A549 (cell line): ENCODE data around the gene MUC21. TPM values are rescaled to one million over a fixed set of nuclear protein-coding genes. Genes with fewer than 3 reads are reported as not detected.

Experiments
- ATAC-seq, 2 experiments: fragments of 200-7000 bp in 1 of 2; fragments of >200 bp in 1 of 2; cut with Nextera tagmentation in 1 of 2; cut with Tn5 transposase in 1 of 2; 3 replicates each; pipeline versions ENCODE4 v1.8.0 to v1.9.1; 2018 to 2020; ENCODE audit warnings: mild to moderate bottlenecking in 1 of 2, moderate library complexity in 1 of 2
- CTCF ChIA-PET: fragments of 300-600 bp; sonication (Branson Sonifier 250); formaldehyde crosslinking; extraction: SDS; loops from one replicate; lab custom pipeline; 2021; ENCODE audit warnings: antibody characterized with exemption, inconsistent platforms; lab: Yijun Ruan, JAX
- POLR2A ChIA-PET: fragments of 350-600 bp; formaldehyde crosslinking; extraction: SDS; loops from one replicate; lab custom pipeline; 2021; ENCODE audit warnings: antibody characterized with exemption, inconsistent platforms; lab: Yijun Ruan, JAX
- DNase-seq, 2 experiments: peaks; one replicate each; pipeline versions ENCODE4 v3.0.0 to v3.0.0-alpha.2; 2011 to 2016; ENCODE audit warnings: low read depth in 1 of 2, low spot score in 1 of 2
- FAIRE-seq: peaks from 2 replicates; lab custom pipeline; 2011; peaks lifted over from hg19 to GRCh38; lab: Jason Lieb, UNC
- H3K27ac ChIP-seq, 2 experiments: fragments of >200 bp; sonication (Bioruptor Twin); formaldehyde crosslinking; 3 replicates each; pipeline ENCODE4 v1.5.1; 2016 to 2017
- H3K4me1 ChIP-seq: fragments of >200 bp; sonication (Bioruptor Twin); formaldehyde crosslinking; 3 replicates; pipeline ENCODE4 v1.6.1; 2016
- H3K4me2 ChIP-seq: fragments of >200 bp; sonication (Bioruptor Twin); formaldehyde crosslinking; 3 replicates; pipeline ENCODE4 v1.6.1; 2016
- H3K4me3 ChIP-seq: fragments of >200 bp; sonication (Bioruptor Twin); formaldehyde crosslinking; 3 replicates; pipeline ENCODE4 v1.5.1; 2016
- H3K9me3 ChIP-seq: fragments of >200 bp; sonication (Bioruptor Twin); formaldehyde crosslinking; 3 replicates; pipeline ENCODE4 v1.6.1; 2016
- CEBPB ChIP-seq, 2 experiments: fragments of >200 bp in 1 of 2; sonication (Bioruptor Twin) in 1 of 2; formaldehyde crosslinking in 1 of 2; IDR thresholded peaks; 2 replicates each; pipeline ENCODE4 v1.6.1; 2012 to 2016
- EHF ChIP-seq: fragments of 250-450 bp; sonication (Bioruptor Pico); IDR thresholded peaks from 2 replicates; pipeline ENCODE4 v1.5.0; 2020; ENCODE audit warnings: mild to moderate bottlenecking
- ESRRA ChIP-seq: fragments of 150-350 bp; IDR thresholded peaks from 2 replicates; pipeline ENCODE4 v1.6.1; 2014; ENCODE audit warnings: mild to moderate bottlenecking, low read length, borderline replicate concordance
- FOSB ChIP-seq: fragments of 250-450 bp; sonication (Bioruptor Pico); IDR thresholded peaks from 2 replicates; pipeline ENCODE4 v1.5.0; 2020; ENCODE audit warnings: mild to moderate bottlenecking, moderate library complexity
- FOXS1 ChIP-seq: fragments of 250-450 bp; sonication (Bioruptor Pico); IDR thresholded peaks from 2 replicates; pipeline ENCODE4 v1.5.0; 2020; ENCODE audit warnings: mild to moderate bottlenecking, moderate library complexity
- HOXA7 ChIP-seq: fragments of 250-450 bp; sonication (Bioruptor Pico); IDR thresholded peaks from 2 replicates; pipeline ENCODE4 v1.5.0; 2020; ENCODE audit warnings: mild to moderate bottlenecking, moderate library complexity
- HOXB13 ChIP-seq: fragments of 250-450 bp; sonication (Bioruptor Pico); IDR thresholded peaks from 2 replicates; pipeline ENCODE4 v1.5.0; 2020; ENCODE audit warnings: low read depth, mild to moderate bottlenecking, moderate library complexity
- JUN ChIP-seq, 2 experiments: fragments of >200 bp; sonication (Bioruptor Twin); formaldehyde crosslinking; IDR thresholded peaks; 2 replicates in 1 of 2; 3 replicates in 1 of 2; pipeline ENCODE4 v1.6.1; 2016 to 2017
- JUNB ChIP-seq: fragments of >200 bp; sonication (Bioruptor Twin); formaldehyde crosslinking; IDR thresholded peaks from 2 replicates; pipeline ENCODE4 v1.6.1; 2016
- KDM5A ChIP-seq: fragments of 200-600 bp; sonication (generic); IDR thresholded peaks from 2 replicates; pipeline ENCODE4 v1.6.1; 2016; ENCODE audit warnings: antibody characterized with exemption, mild to moderate bottlenecking
- POLR2A ChIP-seq: IDR thresholded peaks from 2 replicates; pipeline ENCODE4 v1.6.1; 2012; ENCODE audit warnings: mild to moderate bottlenecking, low read length
- SMC3 ChIP-seq: fragments of >200 bp; sonication (Bioruptor Twin); formaldehyde crosslinking; IDR thresholded peaks from 3 replicates; pipeline ENCODE4 v1.6.1; 2018; ENCODE audit warnings: inconsistent platforms
- TP53 ChIP-seq: fragments of 250-450 bp; sonication (Bioruptor Pico); IDR thresholded peaks from 2 replicates; pipeline ENCODE4 v1.5.0; 2021; ENCODE audit warnings: mild to moderate bottlenecking, moderate library complexity
- WGBS: methylation state at CpG from one replicate; pipeline ENCODE4 v1.1.6; 2017; ENCODE audit errors: missing lambda C conversion rate; 5-methylcytosine and 5-hydroxymethylcytosine counted together
- polyA plus RNA-seq, 4 experiments: library from polyadenylated mRNA; depleted of rRNA in 3 of 4; stranded (reverse); fragments of >200 nt; fragmentation: RNase III in 1 of 4; extraction: RNeasy Plus Mini Kit Qiagen cat#74134 plus additional on column Dnase treatment in 1 of 4; gene quantifications; 2 replicates in 3 of 4; 3 replicates in 1 of 4; pipeline ENCODE4 v1.2.3, GENCODE V29; 2011 to 2017
- TF ChIP-seq, protein P1 (sequence below): fragments of 200-600 bp; sonication (generic); IDR thresholded peaks from 2 replicates; pipeline ENCODE4 v1.6.1; 2016; ENCODE audit warnings: antibody characterized with exemption, mild to moderate bottlenecking, moderate library complexity
- TF ChIP-seq, protein P2 (sequence below): fragments of 250-450 bp; sonication (Bioruptor Pico); IDR thresholded peaks from 2 replicates; pipeline ENCODE4 v1.5.0; 2021; ENCODE audit warnings: mild to moderate bottlenecking, moderate library complexity, borderline replicate concordance
- TF ChIP-seq, protein P3 (sequence below): IDR thresholded peaks from 2 replicates; pipeline ENCODE4 v1.6.1; 2012

Gene MUC21
- polyA plus RNA-seq, 2 of the 4 experiments (the other 2 are of a cell fraction), result not detected

DNA sequence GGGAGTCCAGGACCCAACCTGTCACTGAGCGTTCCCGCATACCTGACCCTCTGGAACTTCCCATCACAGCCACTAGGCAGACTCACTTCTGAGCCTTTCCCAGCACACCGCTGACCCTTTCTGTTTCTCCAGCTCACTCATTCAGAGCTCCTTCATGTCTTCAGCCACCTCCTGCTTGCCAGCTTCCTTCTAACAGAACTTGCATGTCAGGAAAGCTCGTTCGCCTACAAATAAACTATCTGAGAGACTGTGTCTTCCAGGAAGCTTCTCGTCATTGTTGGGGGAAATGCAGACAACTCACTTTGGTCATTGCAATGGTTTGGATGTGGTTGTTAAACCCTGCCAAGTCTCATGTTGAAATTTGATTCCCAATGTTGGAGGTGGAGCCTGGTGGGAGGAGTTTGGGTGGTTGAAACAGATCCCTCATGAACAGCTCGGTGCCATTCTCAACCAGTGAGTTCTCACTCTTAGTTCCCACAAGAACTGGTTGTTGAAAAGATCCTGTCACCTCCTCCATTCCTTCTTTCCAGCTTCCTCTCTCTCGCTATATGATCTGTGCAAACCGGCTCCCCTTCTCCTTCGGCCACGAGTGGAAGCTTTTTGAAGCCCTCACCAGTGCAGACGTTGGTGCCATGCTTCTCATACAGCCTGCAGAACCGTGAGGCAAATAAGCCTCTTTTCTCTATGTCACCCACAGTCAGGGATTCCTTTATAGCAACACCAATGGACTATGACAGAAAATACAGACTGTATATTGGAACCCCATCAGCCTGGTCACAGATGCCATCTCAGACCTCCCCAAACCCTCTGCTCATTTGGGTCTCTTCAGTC, 1.4 kb upstream of the MUC21 start (continued):
- TF ChIP-seq, protein P1, sequence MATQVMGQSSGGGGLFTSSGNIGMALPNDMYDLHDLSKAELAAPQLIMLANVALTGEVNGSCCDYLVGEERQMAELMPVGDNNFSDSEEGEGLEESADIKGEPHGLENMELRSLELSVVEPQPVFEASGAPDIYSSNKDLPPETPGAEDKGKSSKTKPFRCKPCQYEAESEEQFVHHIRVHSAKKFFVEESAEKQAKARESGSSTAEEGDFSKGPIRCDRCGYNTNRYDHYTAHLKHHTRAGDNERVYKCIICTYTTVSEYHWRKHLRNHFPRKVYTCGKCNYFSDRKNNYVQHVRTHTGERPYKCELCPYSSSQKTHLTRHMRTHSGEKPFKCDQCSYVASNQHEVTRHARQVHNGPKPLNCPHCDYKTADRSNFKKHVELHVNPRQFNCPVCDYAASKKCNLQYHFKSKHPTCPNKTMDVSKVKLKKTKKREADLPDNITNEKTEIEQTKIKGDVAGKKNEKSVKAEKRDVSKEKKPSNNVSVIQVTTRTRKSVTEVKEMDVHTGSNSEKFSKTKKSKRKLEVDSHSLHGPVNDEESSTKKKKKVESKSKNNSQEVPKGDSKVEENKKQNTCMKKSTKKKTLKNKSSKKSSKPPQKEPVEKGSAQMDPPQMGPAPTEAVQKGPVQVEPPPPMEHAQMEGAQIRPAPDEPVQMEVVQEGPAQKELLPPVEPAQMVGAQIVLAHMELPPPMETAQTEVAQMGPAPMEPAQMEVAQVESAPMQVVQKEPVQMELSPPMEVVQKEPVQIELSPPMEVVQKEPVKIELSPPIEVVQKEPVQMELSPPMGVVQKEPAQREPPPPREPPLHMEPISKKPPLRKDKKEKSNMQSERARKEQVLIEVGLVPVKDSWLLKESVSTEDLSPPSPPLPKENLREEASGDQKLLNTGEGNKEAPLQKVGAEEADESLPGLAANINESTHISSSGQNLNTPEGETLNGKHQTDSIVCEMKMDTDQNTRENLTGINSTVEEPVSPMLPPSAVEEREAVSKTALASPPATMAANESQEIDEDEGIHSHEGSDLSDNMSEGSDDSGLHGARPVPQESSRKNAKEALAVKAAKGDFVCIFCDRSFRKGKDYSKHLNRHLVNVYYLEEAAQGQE, result no peak
- no peak for TF ChIP-seq ESRRA
- TF ChIP-seq KDM5A, result no peak
- TF ChIP-seq, all 56 proteins: peak for 0

DNA sequence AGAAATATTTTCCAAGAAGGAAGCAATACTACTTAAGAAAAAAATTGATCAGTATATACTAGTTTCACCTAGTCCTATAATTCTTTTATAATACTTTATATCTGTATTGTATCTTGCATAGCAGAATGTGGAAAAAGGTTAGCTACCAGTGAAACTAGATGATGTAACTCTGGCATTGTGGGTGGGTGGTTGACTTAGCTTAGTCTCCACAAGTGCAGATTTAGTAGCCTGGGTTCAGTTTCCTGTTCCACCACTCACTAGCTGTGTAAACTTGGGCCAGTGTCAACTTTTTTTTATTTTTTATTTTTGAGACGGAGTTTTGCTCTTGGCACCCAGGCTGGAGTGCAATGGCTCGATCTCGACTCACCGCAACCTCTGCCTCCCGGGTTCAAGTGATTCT, 2.0 kb downstream of the MUC21 start:
- Histone ChIP-seq H3K4me1 (no peaks in the 10 kb centered on the region), H3K4me3 (no peak overlapping the region), H3K4me2 (no peak overlapping the region), H3K9me3 (no peaks in the 10 kb centered on the region), H3K27ac (no peak overlapping the region)
- 80% methylated on average over 5 of the region's 5 CpGs for WGBS
- FAIRE-seq (no peak), DNase-seq (no peak), ATAC-seq (no peak)
- ChIA-PET POLR2A (no interaction called here), CTCF (no interaction called here)
- TF ChIP-seq JUNB, result no peak
- no peak for TF ChIP-seq HOXA7

DNA sequence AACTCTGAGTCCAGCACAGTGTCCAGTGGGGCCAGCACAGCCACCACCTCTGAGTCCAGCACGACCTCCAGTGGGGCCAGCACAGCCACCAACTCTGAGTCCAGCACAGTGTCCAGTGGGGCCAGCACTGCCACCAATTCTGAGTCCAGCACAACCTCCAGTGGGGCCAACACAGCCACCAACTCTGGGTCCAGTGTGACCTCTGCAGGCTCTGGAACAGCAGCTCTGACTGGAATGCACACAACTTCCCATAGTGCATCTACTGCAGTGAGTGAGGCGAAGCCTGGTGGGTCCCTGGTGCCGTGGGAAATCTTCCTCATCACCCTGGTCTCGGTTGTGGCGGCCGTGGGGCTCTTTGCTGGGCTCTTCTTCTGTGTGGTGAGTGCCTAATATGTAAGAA, 3.8 kb downstream of the MUC21 start:
- ChIA-PET CTCF (no interaction called here), POLR2A (no interaction called here)
- Histone ChIP-seq H3K27ac (no peak overlapping the region), H3K9me3 (no peaks in the 10 kb centered on the region), H3K4me3 (no peak overlapping the region), H3K4me1 (no peaks in the 10 kb centered on the region), H3K4me2 (no peak overlapping the region)
- ATAC-seq, result no peak
- FAIRE-seq, result no peak
- TF ChIP-seq FOSB, result no peak
- 54% methylated on average over 4 of the region's 6 CpGs for WGBS
- DNase-seq, result no peak

DNA sequence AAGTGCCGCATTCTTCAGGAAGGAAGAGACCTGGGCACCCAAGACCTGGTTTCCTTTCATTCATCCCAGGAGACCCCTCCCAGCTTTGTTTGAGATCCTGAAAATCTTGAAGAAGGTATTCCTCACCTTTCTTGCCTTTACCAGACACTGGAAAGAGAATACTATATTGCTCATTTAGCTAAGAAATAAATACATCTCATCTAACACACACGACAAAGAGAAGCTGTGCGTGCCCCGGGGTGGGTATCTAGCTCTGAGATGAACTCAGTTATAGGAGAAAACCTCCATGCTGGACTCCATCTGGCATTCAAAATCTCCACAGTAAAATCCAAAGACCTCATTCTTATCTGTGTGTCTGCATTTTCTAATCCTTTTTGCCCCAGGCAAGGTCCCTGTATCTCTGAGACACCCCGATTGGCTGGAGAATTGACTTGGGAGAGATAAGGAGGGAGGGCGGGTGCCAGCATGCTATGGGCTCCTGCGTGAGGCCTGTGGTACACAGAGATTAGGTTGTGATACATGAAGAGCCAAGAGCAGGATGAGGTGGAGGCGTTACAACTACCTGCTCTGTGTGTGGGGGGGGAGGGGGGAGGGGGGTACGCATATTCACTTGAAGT, 4.8 kb downstream of the MUC21 start:
- Histone ChIP-seq H3K4me3 (no peak overlapping the region), H3K4me1 (no peaks in the 10 kb centered on the region)
- FAIRE-seq, result no peak
- CTCF ChIA-PET, result interaction anchor here (1.0 to 2.1 kb wide), 3 partner anchors 46 to 82 kb away, joined by 3 to 6 read pairs (median 5); no protein-coding TSS in a partner anchor
- 81% methylated on average over 8 of the region's 9 CpGs for WGBS
- TF ChIP-seq TP53 (CRISPR knock-in tag), result no peak
- no peak for TF ChIP-seq JUN (IDR thresholded peaks at IDR 0.05)
- no peak for TF ChIP-seq HOXA7
- TF ChIP-seq, protein P2, sequence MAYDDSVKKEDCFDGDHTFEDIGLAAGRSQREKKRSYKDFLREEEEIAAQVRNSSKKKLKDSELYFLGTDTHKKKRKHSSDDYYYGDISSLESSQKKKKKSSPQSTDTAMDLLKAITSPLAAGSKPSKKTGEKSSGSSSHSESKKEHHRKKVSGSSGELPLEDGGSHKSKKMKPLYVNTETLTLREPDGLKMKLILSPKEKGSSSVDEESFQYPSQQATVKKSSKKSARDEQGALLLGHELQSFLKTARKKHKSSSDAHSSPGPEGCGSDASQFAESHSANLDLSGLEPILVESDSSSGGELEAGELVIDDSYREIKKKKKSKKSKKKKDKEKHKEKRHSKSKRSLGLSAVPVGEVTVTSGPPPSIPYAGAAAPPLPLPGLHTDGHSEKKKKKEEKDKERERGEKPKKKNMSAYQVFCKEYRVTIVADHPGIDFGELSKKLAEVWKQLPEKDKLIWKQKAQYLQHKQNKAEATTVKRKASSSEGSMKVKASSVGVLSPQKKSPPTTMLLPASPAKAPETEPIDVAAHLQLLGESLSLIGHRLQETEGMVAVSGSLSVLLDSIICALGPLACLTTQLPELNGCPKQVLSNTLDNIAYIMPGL (CRISPR knock-in tag), result no peak
- TF ChIP-seq, protein P3, sequence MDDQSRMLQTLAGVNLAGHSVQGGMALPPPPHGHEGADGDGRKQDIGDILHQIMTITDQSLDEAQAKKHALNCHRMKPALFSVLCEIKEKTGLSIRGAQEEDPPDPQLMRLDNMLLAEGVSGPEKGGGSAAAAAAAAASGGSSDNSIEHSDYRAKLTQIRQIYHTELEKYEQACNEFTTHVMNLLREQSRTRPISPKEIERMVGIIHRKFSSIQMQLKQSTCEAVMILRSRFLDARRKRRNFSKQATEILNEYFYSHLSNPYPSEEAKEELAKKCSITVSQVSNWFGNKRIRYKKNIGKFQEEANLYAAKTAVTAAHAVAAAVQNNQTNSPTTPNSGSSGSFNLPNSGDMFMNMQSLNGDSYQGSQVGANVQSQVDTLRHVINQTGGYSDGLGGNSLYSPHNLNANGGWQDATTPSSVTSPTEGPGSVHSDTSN, result no peak
- TF ChIP-seq FOXS1 (CRISPR knock-in tag), result no peak
- TF ChIP-seq JUNB, result no peak
- no peak for TF ChIP-seq SMC3
- no peak for TF ChIP-seq CEBPB (IDR thresholded peaks at IDR 0.05)
- TF ChIP-seq HOXB13 (CRISPR knock-in tag), result no peak
- no peak for TF ChIP-seq POLR2A
- no peak for TF ChIP-seq EHF (CRISPR knock-in tag)
- TF ChIP-seq, all 56 proteins: peak for 0
- POLR2A ChIA-PET, result no interaction called here
- Histone ChIP-seq H3K4me2 (no peak overlapping the region), H3K27ac (no peak overlapping the region), H3K9me3 (no peaks in the 10 kb centered on the region)
- ATAC-seq, result no peak
- DNase-seq, result no peak
